T follicular helper cell (primary cell): Measurements from ENCODE around the gene P4HA2.
"Not testable (repeated sequence)": the region's sequence is repeated elsewhere in the genome, so short reads cannot be mapped to it uniquely, and the experiment has no call there.

Experiments used
- DNase-seq: peaks from one replicate; pipeline ENCODE4 v3.0.0-alpha.2; 2020; ENCODE audit warnings: low read depth

Gene P4HA2

DNA sequence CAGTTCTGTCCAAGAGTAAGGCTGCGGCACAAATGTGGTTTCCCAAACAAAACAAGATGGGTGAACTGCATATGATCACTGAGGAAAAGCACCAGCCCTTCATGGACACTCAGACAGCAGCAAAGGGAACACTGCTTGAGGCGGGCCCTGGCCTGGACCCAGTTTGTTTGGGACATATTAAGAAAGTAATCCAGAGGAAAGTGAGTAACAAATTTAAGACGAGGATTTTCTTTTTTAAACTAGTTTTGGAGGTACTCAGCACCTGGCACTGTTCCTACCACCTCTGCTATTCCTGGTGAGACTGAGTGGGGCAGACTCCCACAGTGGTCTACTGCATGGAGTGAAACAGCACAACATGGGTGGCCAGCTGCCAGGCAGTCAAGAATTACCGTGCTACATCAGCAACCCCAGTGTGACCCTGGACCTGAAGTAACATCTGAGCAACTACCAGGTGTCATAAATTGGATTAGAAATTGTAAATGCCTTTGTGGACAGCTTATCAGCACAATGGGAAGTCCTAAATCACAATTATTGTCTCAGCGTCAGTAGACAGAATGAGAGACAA, 28.5 kb downstream of the P4HA2 start:
- no peak for DNase-seq

DNA sequence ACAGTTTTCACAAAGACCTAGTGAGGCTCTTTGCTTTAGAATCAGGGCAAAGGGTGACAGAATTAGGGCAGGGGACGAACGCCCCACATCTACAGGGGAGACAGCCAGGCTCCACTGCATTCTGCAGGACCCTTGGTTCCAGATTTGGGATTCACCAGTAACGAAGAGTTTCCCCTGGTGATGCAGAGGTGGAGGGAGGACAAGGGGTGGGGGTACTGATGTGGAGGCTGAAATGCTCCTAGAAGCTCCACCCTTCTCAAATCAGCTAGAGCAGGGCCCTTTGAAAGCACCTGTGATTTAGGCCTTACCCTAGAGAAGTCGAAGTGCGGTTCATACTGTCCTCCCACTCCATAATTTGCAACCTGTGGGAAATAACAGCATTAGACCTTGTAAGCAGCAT, 29.1 kb downstream of the P4HA2 start:
- no peak for DNase-seq

DNA sequence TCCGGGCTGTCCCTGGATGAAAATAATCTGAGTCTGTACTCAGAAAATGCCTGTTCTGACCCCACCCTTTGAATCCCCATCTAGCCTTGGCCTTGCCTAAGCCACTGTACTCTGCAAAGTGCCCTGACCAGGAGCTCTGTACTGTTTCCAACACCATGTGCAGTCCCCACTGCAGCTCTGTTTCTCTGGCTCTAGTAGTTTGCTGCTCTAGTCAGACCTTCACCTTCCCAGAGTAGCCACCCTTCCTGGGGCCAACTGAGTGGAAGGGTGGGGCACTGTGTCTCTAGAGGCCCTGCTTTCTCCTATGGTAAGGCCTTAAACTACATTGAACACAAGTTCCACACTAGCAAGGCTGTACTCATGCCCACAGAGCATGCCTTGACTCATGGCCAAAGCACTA, 31.9 kb downstream of the P4HA2 start:
- DNase-seq, result no peak

- no peak for DNase-seq
These were observed 34.4 kb downstream of the P4HA2 start for GRCh38 chr5:132193165-132193694.

- no peak for DNase-seq
These were observed 37.4 kb downstream of the P4HA2 start for GRCh38 chr5:132190161-132190817.

DNA sequence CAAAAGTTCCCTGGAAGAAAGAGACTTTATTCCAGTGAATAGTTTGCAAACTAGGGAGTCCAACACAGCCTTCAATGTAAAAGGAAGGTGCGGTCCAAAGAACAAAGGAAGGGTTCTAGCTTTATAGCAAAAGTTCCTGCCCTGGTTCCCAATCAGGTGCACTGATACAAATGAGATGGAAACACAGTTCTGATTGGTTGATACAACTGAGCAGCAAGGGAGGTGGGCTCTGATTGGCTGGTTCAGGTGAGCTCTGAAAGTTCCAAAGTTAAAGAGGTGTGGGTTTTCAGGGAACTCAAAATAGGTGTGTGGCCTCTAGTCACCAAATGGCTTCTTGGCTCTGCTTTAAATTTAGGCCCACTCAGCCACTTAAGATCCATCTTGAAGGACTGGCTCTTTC, 43.1 kb downstream of the P4HA2 start:
- DNase-seq, result no peak

DNA sequence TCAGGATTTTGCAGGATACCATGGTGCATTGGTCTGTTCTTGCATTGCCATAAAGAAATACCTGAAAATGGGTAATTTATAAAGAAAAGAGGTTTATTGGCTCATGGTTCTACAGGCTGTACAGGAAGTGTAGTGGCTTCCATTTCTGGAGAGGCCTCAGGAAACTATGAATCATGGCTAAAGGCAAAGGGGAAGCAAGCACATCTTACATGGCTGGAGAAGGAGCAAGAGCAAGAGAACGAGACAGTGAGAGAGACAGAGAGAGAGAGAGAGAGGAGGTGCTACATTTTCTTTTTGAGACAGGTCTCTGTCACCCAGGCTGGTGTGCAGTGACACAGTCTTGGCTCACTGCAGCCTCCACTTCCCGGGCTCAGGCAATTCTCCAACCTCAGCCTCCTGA, 43.9 kb downstream of the P4HA2 start:
- DNase-seq, result no peak

DNA sequence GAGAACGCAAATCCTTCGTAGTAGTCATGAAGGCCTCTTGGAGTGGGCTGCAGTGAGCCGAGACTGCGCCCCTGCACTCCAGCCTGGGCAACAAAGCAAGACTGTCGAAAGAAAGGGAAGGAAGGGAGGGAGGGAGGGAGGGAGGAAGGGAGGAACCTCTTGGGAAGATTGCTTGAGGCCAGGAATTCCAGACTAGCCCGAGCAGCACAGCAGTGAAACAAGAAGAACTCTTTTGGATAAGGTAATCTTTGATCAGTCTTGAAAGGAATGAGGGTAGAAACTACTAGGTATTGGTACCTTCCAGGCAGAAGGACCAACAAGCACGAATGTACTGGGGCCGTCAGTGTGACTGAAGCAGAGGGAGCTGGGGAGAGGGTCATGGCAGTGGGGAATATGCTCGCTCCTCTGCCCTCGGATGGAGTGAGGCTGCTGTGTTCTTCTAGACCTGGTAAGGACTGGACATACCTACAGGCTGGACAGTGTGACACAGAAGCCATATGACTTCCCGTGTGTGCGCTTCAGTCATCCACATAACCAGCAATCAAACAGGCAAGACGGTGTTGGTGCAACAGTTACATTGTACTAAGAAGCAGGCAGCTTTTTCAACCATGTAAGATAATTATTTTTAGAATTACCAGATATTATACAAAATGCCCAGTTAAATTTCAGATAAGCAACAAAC, 45.2 kb downstream of the P4HA2 start:
- no peak for DNase-seq

GRCh38 chr5:132181011-132181629, 46.5 kb downstream of the P4HA2 start:
- DNase-seq, result no peak

DNA sequence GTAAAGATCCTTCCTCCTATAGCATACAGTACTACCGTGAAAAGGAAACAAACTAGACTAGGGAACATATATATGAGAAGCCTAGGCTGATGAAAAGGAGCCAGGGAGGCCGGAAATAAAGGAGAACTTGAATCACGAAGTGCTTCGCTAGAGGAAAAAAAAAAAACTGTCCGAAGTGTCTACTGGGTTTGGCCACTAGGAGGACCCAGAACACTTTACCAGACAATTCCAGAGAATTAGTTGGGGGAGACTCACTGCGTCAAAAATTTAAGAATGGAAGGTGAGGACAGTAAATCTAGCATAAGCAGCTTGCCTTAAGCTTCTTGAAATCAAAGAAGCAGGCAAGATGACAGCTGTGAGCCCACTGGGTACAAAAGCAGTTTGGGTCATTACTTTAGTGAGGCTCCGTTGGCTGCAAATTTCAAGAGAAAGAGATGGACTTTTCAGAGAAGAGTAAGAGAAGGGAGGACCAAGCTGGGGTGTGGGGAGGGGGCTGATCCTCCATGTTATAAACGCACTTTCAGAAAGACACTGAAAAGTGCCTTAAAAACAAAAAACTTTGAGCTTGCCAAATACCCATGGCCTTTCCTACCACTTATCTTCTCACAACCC, 47.4 kb downstream of the P4HA2 start:
- DNase-seq, result no peak

DNA sequence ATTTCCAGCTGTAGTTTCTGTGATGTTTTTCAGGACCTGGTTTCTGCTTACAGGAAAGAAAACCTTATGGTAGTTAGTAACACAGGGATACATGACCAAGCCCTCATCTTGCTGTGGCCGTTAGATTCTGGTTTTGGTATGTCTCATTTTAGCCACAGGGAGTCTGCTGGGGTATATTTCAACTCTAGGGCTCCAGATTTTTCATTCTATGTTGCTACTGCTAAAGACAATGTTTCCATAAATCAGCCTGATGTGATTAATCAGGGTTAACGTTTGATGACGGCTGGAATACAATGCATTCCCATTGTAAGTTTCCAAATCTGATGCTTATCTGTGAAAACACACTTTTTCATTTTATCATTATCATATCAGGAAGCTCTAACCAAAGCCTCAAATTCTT, 48.2 kb downstream of the P4HA2 start:
- no peak for DNase-seq

- DNase-seq, result no peak
These were observed 49.9 kb downstream of the P4HA2 start for GRCh38 chr5:132177691-132178149.

GRCh38 chr5:132176987-132177386, 50.7 kb downstream of the P4HA2 start:
- no peak for DNase-seq

DNA sequence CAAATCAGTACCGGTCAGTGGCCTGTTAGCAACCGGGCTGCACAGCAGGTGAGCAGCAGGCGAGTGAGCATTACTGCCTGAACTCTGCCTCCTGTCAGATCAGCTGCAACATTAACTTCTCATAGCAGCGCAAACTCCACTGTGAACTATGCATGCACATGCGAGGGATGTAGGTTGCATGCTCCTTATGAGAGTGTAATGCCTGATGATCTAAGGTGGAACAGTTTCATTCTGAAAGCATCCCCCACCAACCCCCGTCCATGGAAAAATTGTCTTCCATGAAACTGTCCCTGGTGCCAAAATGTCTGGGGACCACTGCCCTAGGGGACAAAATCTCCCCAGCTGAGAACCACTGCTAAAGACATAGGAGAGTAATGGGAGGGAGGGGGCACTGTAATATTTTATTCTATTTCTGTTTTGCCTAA, 51.1 kb downstream of the P4HA2 start:
- DNase-seq, result no peak

DNA sequence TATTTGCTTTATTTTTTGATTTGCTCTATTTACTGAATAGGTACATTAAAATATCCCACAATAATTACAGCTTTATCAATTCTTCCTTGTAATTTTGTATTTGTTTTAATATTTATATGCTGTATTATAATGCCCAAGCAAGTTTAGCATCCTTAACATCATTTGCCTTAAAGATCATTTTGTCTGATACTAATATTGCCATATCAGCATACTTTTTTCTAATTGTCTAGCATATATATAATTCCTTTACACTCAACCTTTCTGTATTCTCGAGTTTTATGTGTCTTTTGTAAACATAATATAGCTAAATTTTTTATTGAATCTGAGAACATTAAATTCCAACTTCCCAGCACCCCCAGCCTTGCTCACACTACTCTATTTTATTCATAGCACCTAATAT, 64.7 kb downstream of the P4HA2 start:
- DNase-seq, result no peak

- DNase-seq, result not testable (repeated sequence)
These were observed 65.9 kb downstream of the P4HA2 start for GRCh38 chr5:132161574-132162326.

GRCh38 chr5:132156413-132156812, 71.2 kb downstream of the P4HA2 start:
- DNase-seq, result no peak

DNA sequence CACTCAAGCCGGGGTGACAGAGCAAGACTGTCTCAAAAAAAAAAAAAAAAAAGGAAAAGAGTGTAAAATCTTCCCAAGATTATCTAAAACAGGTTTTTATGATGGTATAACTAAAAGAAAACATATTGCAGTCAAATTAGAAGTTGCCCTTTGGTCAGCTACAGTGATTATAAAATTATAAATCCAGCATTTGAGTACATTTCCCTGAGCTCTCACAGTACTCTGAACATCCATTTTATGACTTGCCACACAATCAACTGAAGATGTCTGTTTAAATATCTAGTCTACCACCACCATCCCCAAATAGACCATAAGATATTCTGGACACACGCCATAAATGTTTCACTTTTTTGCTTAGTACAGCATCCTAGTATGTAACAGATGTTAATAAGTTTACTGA, 77.1 kb downstream of the P4HA2 start:
- no peak for DNase-seq

DNA sequence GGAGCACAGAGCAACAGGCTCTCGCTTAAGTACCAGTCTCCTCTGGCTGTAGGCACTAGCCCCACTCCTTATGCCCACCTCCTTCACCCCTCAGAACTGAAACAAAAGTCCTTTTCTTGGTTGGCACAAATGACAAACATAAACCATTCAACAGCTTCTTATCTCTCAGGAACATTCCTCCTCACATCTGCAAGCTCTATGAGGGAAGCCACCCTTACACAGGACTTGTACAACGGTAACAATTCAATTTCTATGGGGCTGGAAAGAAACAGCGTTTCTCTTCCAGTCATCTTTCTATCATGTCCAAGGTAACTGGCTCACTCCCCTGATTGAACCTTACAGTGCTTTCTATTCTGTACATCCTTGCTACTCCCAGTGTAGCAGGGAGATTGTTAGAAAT, 80.0 kb downstream of the P4HA2 start:
- no peak for DNase-seq

DNA sequence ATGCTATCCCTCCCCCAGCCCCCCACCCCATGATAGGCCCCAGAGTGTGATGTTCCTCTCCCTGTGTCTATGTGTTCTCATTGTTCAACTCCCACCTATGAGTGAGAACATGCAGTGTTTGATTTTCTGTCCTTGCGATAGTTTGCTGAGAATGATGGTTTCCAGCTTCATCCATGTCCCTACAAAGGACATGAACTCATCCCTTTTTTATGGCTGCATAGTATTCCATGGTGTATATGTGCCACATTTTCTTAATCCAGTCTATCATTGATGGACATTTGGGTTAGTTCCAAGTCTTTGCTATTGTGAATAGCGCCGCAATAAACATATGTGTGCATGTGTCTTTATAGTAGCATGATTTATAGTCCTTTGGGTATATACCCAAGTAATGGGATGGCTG, 82.3 kb downstream of the P4HA2 start:
- not testable (repeated sequence) for DNase-seq

GRCh38 chr5:132143148-132143547, 84.5 kb downstream of the P4HA2 start:
- DNase-seq, result no peak

GRCh38 chr5:132142459-132142858, 85.2 kb downstream of the P4HA2 start:
- DNase-seq, result no peak
